Stimulated activated CD8-positive, alpha-beta memory T cell treated with anti-CD3 and anti-CD28 coated beads, Interleukin-2, amount 100 ng/mL, for 48 hours (primary cell): ENCODE data around the gene CAMTA1.
"Not testable (repeated sequence)": the region's sequence is repeated elsewhere in the genome, so short reads cannot be mapped to it uniquely, and the experiment has no call there.

ENCODE experiments used
- DNase-seq, 2 donors: peaks; one replicate each; pipeline ENCODE4 v3.0.0-alpha.2; 2020; ENCODE audit warnings: low read depth in 2 of 2

The CAMTA1 gene

GRCh38 chr1:6906783-6907182 lies 121.5 kb downstream of the CAMTA1 start:
- DNase-seq = no peak

- DNase-seq = no peak
Observed at GRCh38 chr1:6907201-6907600, 121.9 kb downstream of the CAMTA1 start.

GRCh38 chr1:6907676-6908434 lies 122.6 kb downstream of the CAMTA1 start:
- no peak for DNase-seq

- no peak for DNase-seq
Observed at GRCh38 chr1:6909401-6909800, 124.1 kb downstream of the CAMTA1 start.

- no peak for DNase-seq
Observed at GRCh38 chr1:6909857-6910256, 124.6 kb downstream of the CAMTA1 start.

GRCh38 chr1:6911021-6911941 lies 126.0 kb downstream of the CAMTA1 start:
- no peak for DNase-seq

DNA sequence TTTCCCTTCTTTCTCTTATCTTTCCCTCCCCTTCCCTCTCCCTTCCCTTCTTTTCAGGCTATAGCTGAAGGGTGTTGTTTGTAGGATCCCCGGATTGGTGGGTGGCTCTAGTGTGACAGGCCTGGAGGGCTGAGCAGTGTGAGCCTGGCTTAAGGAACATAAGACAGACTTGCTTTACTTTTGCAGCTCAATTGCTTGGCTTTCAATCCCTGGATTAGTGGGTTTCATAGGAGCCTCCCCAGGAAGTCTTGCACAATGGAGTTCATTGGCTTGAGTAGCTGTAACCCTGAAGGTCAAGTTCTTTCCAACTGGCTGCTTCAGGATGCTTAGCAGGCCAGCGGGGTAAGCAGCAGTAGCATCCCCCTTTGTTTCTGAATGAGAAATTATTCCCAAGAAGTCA lies 126.7 kb downstream of the CAMTA1 start:
- DNase-seq = no peak

- DNase-seq = no peak
Observed at GRCh38 chr1:6912518-6912917, 127.3 kb downstream of the CAMTA1 start.

- DNase-seq = no peak
Observed at GRCh38 chr1:6913086-6913485, 127.8 kb downstream of the CAMTA1 start.

GRCh38 chr1:6914706-6915105 lies 129.5 kb downstream of the CAMTA1 start:
- DNase-seq = no peak

DNA sequence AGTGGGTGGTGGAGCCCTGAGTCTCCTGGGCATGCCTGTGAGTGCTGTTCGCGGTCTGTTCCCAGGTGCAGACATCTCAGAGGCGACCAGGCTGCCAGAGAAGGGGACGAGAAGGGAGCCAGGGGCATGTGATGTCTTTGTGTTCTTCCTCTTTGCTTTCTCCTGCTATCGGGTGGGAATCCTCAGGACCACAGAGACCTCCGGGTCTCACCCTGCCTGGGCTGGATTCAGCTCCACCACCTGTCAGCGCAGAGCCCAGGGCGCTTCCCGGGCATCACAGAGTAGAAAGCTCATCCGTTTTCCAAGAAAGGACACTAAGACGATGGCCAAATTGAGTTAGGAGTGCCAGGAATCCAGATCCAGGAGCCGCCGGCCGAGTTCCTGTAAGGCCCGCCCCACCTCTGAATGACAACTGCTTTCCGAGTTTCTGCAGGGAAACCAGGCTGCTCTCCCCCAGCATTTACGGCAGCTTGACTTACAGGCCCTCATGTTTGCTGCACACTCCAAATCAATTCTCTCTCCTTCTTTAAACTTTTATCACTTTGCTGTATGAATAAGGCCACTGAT lies 130.8 kb downstream of the CAMTA1 start:
- DNase-seq = no peak

GRCh38 chr1:6917067-6917466 lies 131.8 kb downstream of the CAMTA1 start:
- DNase-seq = no peak

DNA sequence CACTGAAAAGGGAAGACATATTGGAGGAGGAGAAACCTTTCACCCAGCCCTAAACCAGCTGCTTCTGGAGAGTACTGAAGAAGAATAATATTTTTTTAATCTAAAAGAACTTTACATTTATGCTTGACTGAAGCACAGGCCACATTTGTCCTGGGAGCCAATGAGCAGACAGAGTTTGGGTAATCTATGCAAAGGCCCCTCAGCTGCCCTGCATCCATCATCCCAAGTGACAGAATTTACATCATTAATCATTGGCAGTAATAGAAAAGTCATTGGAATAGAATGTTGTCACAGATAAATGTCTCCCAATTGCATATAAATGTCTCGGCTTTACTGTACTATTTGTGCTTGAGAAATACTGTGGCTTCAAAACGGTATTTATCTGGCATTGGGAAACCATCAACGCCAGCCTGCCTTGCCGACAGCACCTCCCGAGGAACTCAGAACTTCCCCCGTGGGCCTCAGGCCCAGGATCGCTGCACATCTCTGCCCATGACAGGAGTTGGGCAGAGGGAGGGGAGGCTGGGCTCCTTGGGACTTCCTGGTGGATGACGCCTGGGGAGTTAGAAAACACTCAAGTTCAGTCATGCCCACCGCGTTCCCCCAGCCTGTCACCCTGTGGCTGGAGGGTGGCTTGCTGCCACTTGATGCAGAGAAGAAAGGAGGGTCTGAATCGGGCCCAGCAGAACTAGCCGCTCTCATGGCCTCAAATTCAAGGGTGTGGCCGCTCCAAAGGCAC lies 133.1 kb downstream of the CAMTA1 start:
- no peak for DNase-seq

GRCh38 chr1:6918925-6919511 lies 133.8 kb downstream of the CAMTA1 start:
- no peak for DNase-seq

GRCh38 chr1:6921506-6921905 lies 136.3 kb downstream of the CAMTA1 start:
- not testable (repeated sequence) for DNase-seq

DNA sequence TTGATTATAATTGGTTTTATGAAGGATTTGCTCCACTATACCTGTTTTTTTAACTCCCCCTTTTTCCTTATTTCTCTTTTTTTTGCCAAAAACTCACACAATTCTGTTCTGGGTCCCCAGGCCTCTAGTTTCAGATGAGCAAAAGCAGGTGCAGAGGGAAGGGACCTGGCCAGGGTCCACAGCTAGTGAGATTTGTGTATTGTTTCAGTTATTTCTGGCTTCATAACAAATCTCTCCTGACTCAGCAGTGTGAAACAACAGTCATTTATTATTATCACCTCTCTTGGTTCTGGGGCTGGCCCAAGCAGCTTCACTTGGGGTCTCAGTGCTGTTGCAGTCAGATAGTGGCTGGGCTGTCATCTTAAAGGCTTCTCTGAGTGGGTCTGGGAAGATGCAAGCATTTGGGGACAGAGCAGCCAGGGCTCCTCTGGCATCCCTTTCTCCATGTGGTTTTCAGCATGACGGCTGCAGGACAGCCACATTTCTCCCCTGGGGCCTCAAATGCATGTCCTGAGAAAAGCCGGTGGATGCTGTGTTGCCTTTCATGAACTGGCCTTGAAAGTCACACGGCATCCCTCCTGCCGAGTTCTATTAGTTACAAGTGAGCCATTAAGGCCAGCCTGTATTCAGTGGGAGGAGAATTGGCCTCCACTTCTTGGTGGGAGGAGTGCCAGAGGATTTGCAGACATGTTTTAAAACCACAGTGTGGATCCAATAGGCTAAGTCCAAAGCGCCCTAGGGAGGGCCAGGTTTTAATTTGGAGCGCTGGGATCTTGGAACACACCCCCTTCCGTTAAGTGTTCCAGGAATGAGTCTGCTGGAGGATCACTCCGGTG lies 137.1 kb downstream of the CAMTA1 start:
- no peak for DNase-seq

DNA sequence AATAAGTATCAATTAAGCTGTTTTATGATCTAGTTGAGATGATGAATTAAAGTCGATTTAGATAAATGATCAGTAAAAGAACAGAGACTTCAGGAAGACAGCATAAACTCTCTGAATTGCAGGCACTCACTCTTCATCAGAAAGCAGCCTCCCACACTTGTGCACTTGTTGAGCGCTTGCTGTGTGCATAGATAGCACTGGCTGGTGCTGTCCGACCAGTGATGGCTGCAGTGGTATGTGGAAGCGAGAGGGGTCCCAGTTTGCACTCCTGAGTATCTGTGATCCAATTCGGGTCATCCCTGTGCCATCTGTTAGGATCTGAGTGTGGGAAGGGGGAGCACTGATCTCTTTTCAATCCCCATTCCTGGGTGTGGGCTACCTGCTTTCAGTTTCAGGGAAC lies 137.8 kb downstream of the CAMTA1 start:
- no peak for DNase-seq

GRCh38 chr1:6923416-6923815 lies 138.2 kb downstream of the CAMTA1 start:
- no peak for DNase-seq

DNA sequence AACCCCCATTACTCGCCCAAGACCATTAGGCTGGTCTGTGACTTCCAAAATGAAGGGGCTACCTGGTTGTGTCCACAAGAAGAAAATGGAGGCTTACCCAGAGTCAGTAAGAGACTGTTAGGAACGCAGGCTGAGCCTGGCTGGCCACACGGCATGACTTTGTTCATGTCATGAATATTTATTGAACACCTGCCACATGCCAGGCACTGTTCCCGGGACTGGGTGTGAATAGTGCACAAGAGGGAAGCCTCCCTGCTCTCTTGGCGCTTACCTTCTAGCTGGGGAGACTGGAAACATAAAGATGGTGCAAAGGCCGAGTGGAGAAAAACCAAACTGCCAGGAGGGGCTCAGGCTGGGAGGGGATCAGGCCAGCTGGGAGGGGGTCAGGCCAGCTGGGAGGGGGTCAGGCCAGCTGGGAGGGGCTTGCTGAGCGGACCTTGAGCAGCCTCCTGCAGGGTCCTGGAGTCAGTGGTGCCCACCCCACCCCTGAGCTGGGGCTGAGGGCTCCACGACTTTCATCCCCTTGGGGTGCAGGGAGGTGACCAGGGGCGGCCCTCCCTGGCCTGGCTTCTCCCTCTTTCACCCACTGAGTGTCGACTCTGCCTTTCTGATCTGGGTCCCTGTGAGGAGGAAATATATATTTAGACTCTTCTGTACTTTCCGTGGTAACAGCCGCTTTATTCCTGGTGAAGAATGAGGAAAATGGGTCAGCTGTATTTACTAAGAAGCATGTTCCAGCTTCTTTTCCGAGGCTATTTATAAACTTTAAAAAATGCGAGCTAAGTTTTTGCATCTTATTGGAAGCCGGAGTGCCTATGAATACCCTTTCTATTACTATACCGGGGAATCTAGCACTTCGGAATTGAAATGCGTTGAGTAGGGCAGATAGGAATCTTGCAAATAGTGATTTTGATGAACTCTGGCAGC lies 139.0 kb downstream of the CAMTA1 start:
- DNase-seq = no peak

- DNase-seq = no peak
Observed at GRCh38 chr1:6924891-6925290, 139.6 kb downstream of the CAMTA1 start.
